A549 (cell line): ENCODE results near the gene CASP10. TPM values are rescaled to one million over a fixed set of nuclear protein-coding genes. Genes with fewer than 3 reads are reported as not detected.

ENCODE experiments used
- ATAC-seq, 2 experiments: fragments of 200-7000 bp in 1 of 2; fragments of >200 bp in 1 of 2; cut with Nextera tagmentation in 1 of 2; cut with Tn5 transposase in 1 of 2; 3 replicates each; pipeline versions ENCODE4 v1.8.0 to v1.9.1; 2018 to 2020; ENCODE audit warnings: mild to moderate bottlenecking in 1 of 2, moderate library complexity in 1 of 2
- CTCF ChIA-PET: fragments of 300-600 bp; sonication (Branson Sonifier 250); formaldehyde crosslinking; extraction: SDS; loops from one replicate; lab custom pipeline; 2021; ENCODE audit warnings: antibody characterized with exemption, inconsistent platforms; lab: Yijun Ruan, JAX
- POLR2A ChIA-PET: fragments of 350-600 bp; formaldehyde crosslinking; extraction: SDS; loops from one replicate; lab custom pipeline; 2021; ENCODE audit warnings: antibody characterized with exemption, inconsistent platforms; lab: Yijun Ruan, JAX
- DNase-seq, 2 experiments: peaks; one replicate each; pipeline versions ENCODE4 v3.0.0 to v3.0.0-alpha.2; 2011 to 2016; ENCODE audit warnings: low read depth in 1 of 2, low spot score in 1 of 2
- FAIRE-seq: peaks from 2 replicates; lab custom pipeline; 2011; peaks lifted over from hg19 to GRCh38; lab: Jason Lieb, UNC
- H3K27ac ChIP-seq, 2 experiments: fragments of >200 bp; sonication (Bioruptor Twin); formaldehyde crosslinking; 3 replicates each; pipeline ENCODE4 v1.5.1; 2016 to 2017
- H3K4me1 ChIP-seq: fragments of >200 bp; sonication (Bioruptor Twin); formaldehyde crosslinking; 3 replicates; pipeline ENCODE4 v1.6.1; 2016
- H3K4me2 ChIP-seq: fragments of >200 bp; sonication (Bioruptor Twin); formaldehyde crosslinking; 3 replicates; pipeline ENCODE4 v1.6.1; 2016
- H3K4me3 ChIP-seq: fragments of >200 bp; sonication (Bioruptor Twin); formaldehyde crosslinking; 3 replicates; pipeline ENCODE4 v1.5.1; 2016
- H3K9me3 ChIP-seq: fragments of >200 bp; sonication (Bioruptor Twin); formaldehyde crosslinking; 3 replicates; pipeline ENCODE4 v1.6.1; 2016
- ATOH8 ChIP-seq: fragments of 250-450 bp; sonication (Bioruptor Pico); IDR thresholded peaks from 2 replicates; pipeline ENCODE4 v1.5.0; 2020; ENCODE audit warnings: low read depth, mild to moderate bottlenecking, moderate library complexity
- CBX2 ChIP-seq: fragments of 200-600 bp; sonication (generic); IDR thresholded peaks from 2 replicates; pipeline ENCODE4 v1.6.1; 2016; ENCODE audit warnings: low read depth, mild to moderate bottlenecking, borderline replicate concordance
- CEBPB ChIP-seq, 2 experiments: fragments of >200 bp in 1 of 2; sonication (Bioruptor Twin) in 1 of 2; formaldehyde crosslinking in 1 of 2; IDR thresholded peaks; 2 replicates each; pipeline ENCODE4 v1.6.1; 2012 to 2016
- CHD2 ChIP-seq: fragments of 150-350 bp; IDR thresholded peaks from 2 replicates; pipeline ENCODE4 v1.6.1; 2014; ENCODE audit warnings: low read length; ENCODE audit not compliant: partially characterized antibody
- CHD4 ChIP-seq: fragments of 200-600 bp; sonication (generic); IDR thresholded peaks from 2 replicates; pipeline ENCODE4 v1.6.1; 2016; ENCODE audit warnings: antibody characterized with exemption, mild to moderate bottlenecking, borderline replicate concordance
- CTCF ChIP-seq: fragments of >200 bp; sonication (Bioruptor Twin); formaldehyde crosslinking; IDR thresholded peaks from 3 replicates; pipeline ENCODE4 v1.5.1; 2016
- ELK1 ChIP-seq: fragments of 150-350 bp; IDR thresholded peaks from 2 replicates; pipeline ENCODE4 v1.6.1; 2014; ENCODE audit warnings: low read depth, mild to moderate bottlenecking, low read length
- EP300 ChIP-seq, 2 experiments: fragments of >200 bp; sonication (Bioruptor Twin); formaldehyde crosslinking; IDR thresholded peaks; 2 replicates in 1 of 2; 3 replicates in 1 of 2; pipeline ENCODE4 v1.6.1; 2016 to 2017
- ESRRA ChIP-seq: fragments of 150-350 bp; IDR thresholded peaks from 2 replicates; pipeline ENCODE4 v1.6.1; 2014; ENCODE audit warnings: mild to moderate bottlenecking, low read length, borderline replicate concordance
- FOXS1 ChIP-seq: fragments of 250-450 bp; sonication (Bioruptor Pico); IDR thresholded peaks from 2 replicates; pipeline ENCODE4 v1.5.0; 2020; ENCODE audit warnings: mild to moderate bottlenecking, moderate library complexity
- HEYL ChIP-seq: fragments of 250-450 bp; sonication (Bioruptor Pico); IDR thresholded peaks from 2 replicates; pipeline ENCODE4 v1.8.0; 2021; ENCODE audit warnings: mild to moderate bottlenecking, moderate library complexity
- HMGXB4 ChIP-seq: fragments of 250-450 bp; sonication (Bioruptor Pico); IDR thresholded peaks from 2 replicates; pipeline ENCODE4 v1.5.0; 2021; ENCODE audit warnings: mild to moderate bottlenecking, moderate library complexity, borderline replicate concordance
- HOXB5 ChIP-seq: fragments of 250-450 bp; sonication (Bioruptor Pico); IDR thresholded peaks from 2 replicates; pipeline ENCODE4 v1.5.0; 2020; ENCODE audit warnings: mild to moderate bottlenecking, moderate library complexity
- JUN ChIP-seq, 2 experiments: fragments of >200 bp; sonication (Bioruptor Twin); formaldehyde crosslinking; IDR thresholded peaks; 2 replicates in 1 of 2; 3 replicates in 1 of 2; pipeline ENCODE4 v1.6.1; 2016 to 2017
- KDM1A ChIP-seq: fragments of 200-600 bp; sonication (generic); IDR thresholded peaks from 2 replicates; pipeline ENCODE4 v1.6.1; 2016; ENCODE audit warnings: low read depth, mild to moderate bottlenecking
- MYC ChIP-seq: IDR thresholded peaks from 2 replicates; pipeline ENCODE4 v1.6.1; 2012; ENCODE audit warnings: mild to moderate bottlenecking, inconsistent platforms, low read length, improper control_type of control experiment, borderline replicate concordance
- NR3C1 ChIP-seq: fragments of >200 bp; sonication (Bioruptor Twin); formaldehyde crosslinking; IDR thresholded peaks from 3 replicates; pipeline ENCODE4 v1.6.1; 2017
- PHF8 ChIP-seq: fragments of 200-600 bp; sonication (generic); IDR thresholded peaks from 2 replicates; pipeline ENCODE4 v1.6.1; 2016; ENCODE audit warnings: low read depth, mild to moderate bottlenecking, antibody characterized with exemption, moderate library complexity, borderline replicate concordance
- POLR2AphosphoS2 ChIP-seq: conservative IDR thresholded peaks from 2 replicates; pipeline ENCODE4 v1.6.1; 2012; ENCODE audit warnings: low read length, improper control_type of control experiment, inconsistent platforms
- RAD21 ChIP-seq, 2 experiments: fragments of >200 bp in 1 of 2; sonication (Bioruptor Twin) in 1 of 2; formaldehyde crosslinking in 1 of 2; IDR thresholded peaks in 1 of 2; conservative IDR thresholded peaks in 1 of 2; 2 replicates in 1 of 2; 3 replicates in 1 of 2; pipeline ENCODE4 v1.6.1; 2012 to 2018; ENCODE audit warnings: inconsistent platforms in 1 of 2
- RCOR1 ChIP-seq: fragments of 150-350 bp; IDR thresholded peaks from 2 replicates; pipeline ENCODE4 v1.6.1; 2014; ENCODE audit warnings: antibody characterized with exemption, low read length, low read depth
- RFX5 ChIP-seq: fragments of 450-650 bp; IDR thresholded peaks from 2 replicates; pipeline ENCODE4 v1.7.1; 2014; ENCODE audit warnings: antibody characterized with exemption, mild to moderate bottlenecking, moderate library complexity
- RNF2 ChIP-seq: fragments of 200-600 bp; sonication (generic); IDR thresholded peaks from 2 replicates; pipeline ENCODE4 v1.6.1; 2016; ENCODE audit warnings: low read depth, mild to moderate bottlenecking, antibody characterized with exemption, moderate library complexity, borderline replicate concordance
- TFCP2L1 ChIP-seq: fragments of 250-450 bp; sonication (Bioruptor Pico); IDR thresholded peaks from 2 replicates; pipeline ENCODE4 v1.5.0; 2021; ENCODE audit warnings: mild to moderate bottlenecking
- ZC3H11A ChIP-seq: fragments of 450-650 bp; IDR thresholded peaks from 2 replicates; pipeline ENCODE4 v1.6.1; 2014; ENCODE audit warnings: antibody characterized with exemption, mild to moderate bottlenecking
- ZNF302 ChIP-seq: fragments of 250-450 bp; sonication (Bioruptor Pico); IDR thresholded peaks from 2 replicates; pipeline ENCODE4 v1.9.0; 2021; ENCODE audit warnings: inconsistent platforms, mild to moderate bottlenecking, moderate library complexity
- WGBS: methylation state at CpG from one replicate; pipeline ENCODE4 v1.1.6; 2017; ENCODE audit errors: missing lambda C conversion rate; 5-methylcytosine and 5-hydroxymethylcytosine counted together
- polyA plus RNA-seq, 4 experiments: library from polyadenylated mRNA; depleted of rRNA in 3 of 4; stranded (reverse); fragments of >200 nt; fragmentation: RNase III in 1 of 4; extraction: RNeasy Plus Mini Kit Qiagen cat#74134 plus additional on column Dnase treatment in 1 of 4; gene quantifications; 2 replicates in 3 of 4; 3 replicates in 1 of 4; pipeline ENCODE4 v1.2.3, GENCODE V29; 2011 to 2017

CASP10 gene
- polyA plus RNA-seq, 2 of the 4 experiments (the other 2 are of a cell fraction) = 3.0 to 6.5 TPM

GRCh38 chr2:201228271-201228911 lies 45.5 kb downstream of the CASP10 start:
- CTCF ChIA-PET = interaction anchor here (0.7 to 2.1 kb wide), 3 partner anchors 45 to 327 kb away, joined by 3 to 8 read pairs (median 4); partner anchors contain the start of gene CASP10
- no peak for ATAC-seq
- Histone ChIP-seq H3K9me3 (no peaks in the 10 kb centered on the region), H3K4me3 (no peak overlapping the region), H3K27ac (no peak overlapping the region)
- FAIRE-seq = no peak
- TF ChIP-seq EP300 (IDR thresholded peaks at IDR 0.05) (no peak), CHD4 (no peak), TFCP2L1 (CRISPR knock-in tag) (no peak), RFX5 (no peak), PHF8 (no peak), RNF2 (no peak), RCOR1 (no peak), ESRRA (no peak), CEBPB (IDR thresholded peaks at IDR 0.05) (no peak), NR3C1 (no peak), MYC (no peak), JUN (IDR thresholded peaks at IDR 0.05) (no peak), POLR2AphosphoS2 (no peak), CBX2 (no peak), HEYL (CRISPR knock-in tag) (no peak), HMGXB4 (CRISPR knock-in tag) (no peak)
- TF ChIP-seq, all 56 proteins: peak for 0
- no peak for DNase-seq
- H3K4me2 ChIP-seq = no peak overlapping the region
- POLR2A ChIA-PET = no interaction called here
- H3K4me1 ChIP-seq = peaks cover 7% of the 10 kb centered on the region
- 71% methylated on average over 3 of the region's 3 CpGs for WGBS

- no peak overlapping the region for H3K4me2 ChIP-seq
- ChIA-PET CTCF (interaction anchor here (0.7 to 2.1 kb wide), 2 partner anchors 46 to 238 kb away, joined by 3 to 8 read pairs; partner anchors contain the start of gene CASP10), POLR2A (no interaction called here)
- ATAC-seq (no peak), FAIRE-seq (no peak), DNase-seq (no peak)
- no peak overlapping the region for H3K4me3 ChIP-seq
- H3K9me3 ChIP-seq = no peaks in the 10 kb centered on the region
- no peak for TF ChIP-seq ATOH8 (CRISPR knock-in tag)
- WGBS = 66% methylated on average over 12 of the region's 12 CpGs
- H3K4me1 ChIP-seq = peaks cover 7% of the 10 kb centered on the region
- no peak overlapping the region for H3K27ac ChIP-seq
Observed at GRCh38 chr2:201228912-201229290, 46.0 kb downstream of the CASP10 start.

- no peak for FAIRE-seq
- Histone ChIP-seq H3K4me3 (peak overlapping the region; percentile 20; the same call in 1 of the 3 replicates), H3K4me2 (peak overlapping the region; percentile 67), H3K4me1 (peaks cover 23% of the 10 kb centered on the region), H3K9me3 (no peaks in the 10 kb centered on the region), H3K27ac (peak overlapping the region; percentile 63 to 84)
- CTCF ChIA-PET = interaction anchor here (0.6 to 2.8 kb wide), 54 partner anchors 8 to 628 kb away, joined by 3 to 47 read pairs (median 4); partner anchors contain the start of genes ALS2, CASP10, CASP8 and CLK1
- 5% methylated on average over 8 of the region's 8 CpGs for WGBS
- peak; percentile 66 to 76 for ATAC-seq
- POLR2A ChIA-PET = interaction anchor here (0.6 to 2.9 kb wide), 8 partner anchors 49 to 344 kb away, joined by 3 to 23 read pairs (median 4); partner anchors contain the start of genes CASP10 and ORC2
- DNase-seq = peak; percentile 85 to 96
- TF ChIP-seq KDM1A (no peak), CHD2 (no peak), ELK1 (no peak), RAD21 (conservative IDR thresholded peaks at IDR 0.05 in 1 of 2, IDR thresholded peaks at IDR 0.05 in 1 of 2) (peak; percentile 79 to 89), ZC3H11A (no peak), CTCF (peak; percentile 89), HOXB5 (CRISPR knock-in tag) (peak; percentile 50; the same call in 1 of the 2 replicates), ZNF302 (CRISPR knock-in tag) (no peak), JUN (IDR thresholded peaks at IDR 0.05) (peak in 1 of 2 experiments; percentile 52; a peak in 1 of 5 replicates), TFCP2L1 (CRISPR knock-in tag) (no peak), FOXS1 (CRISPR knock-in tag) (no peak), HEYL (CRISPR knock-in tag) (no peak)
Observed at GRCh38 chr2:201231781-201232466, 49.0 kb downstream of the CASP10 start.
